ENCODE results near the gene BRD3. TPM values are rescaled to one million over a fixed set of nuclear protein-coding genes. Genes with fewer than 3 reads are reported as not detected.

Gene BRD3
- total and polyA plus RNA-seq, 12 donors: 8.4 to 73.1 (median 20.4) TPM

GRCh38 chr9:133996531-133997520 is 71.0 kb downstream of the BRD3 start:
- H3K27ac ChIP-seq: no peak overlapping the region
- no peaks in the 10 kb centered on the region for H3K9me3 ChIP-seq (replicated peaks in 1 of 3)
- H3K4me1 ChIP-seq (replicated peaks in 1 of 2): peaks cover 7 to 12% of the 10 kb centered on the region in 2 donors
- no peak for DNase-seq
- no peaks in the 10 kb centered on the region for H3K36me3 ChIP-seq (replicated peaks in 1 of 2)
- H3K4me3 ChIP-seq: no peak overlapping the region
- 52 to 67% (median 60%) methylated on average over 20 to 24 of the region's 24 CpGs for WGBS, 4 donors
- TF ChIP-seq POLR2A (IDR thresholded peaks at IDR 0.05): no peak
- no peak for TF ChIP-seq CTCF (IDR thresholded peaks at IDR 0.05)
- H3K27me3 ChIP-seq: no peaks in the 10 kb centered on the region
- intact Hi-C loops (cut with DNase I): no loop called here

- no peaks in the 10 kb centered on the region for H3K27me3 ChIP-seq
- no peak for TF ChIP-seq POLR2A (IDR thresholded peaks at IDR 0.05)
- no peak for TF ChIP-seq CTCF (IDR thresholded peaks at IDR 0.05)
- no peak overlapping the region for H3K27ac ChIP-seq
- peaks cover 13 to 20% of the 10 kb centered on the region in 2 donors for H3K4me1 ChIP-seq (replicated peaks in 1 of 2)
- no peaks in the 10 kb centered on the region for H3K36me3 ChIP-seq (replicated peaks in 1 of 2)
- no peak overlapping the region for H3K4me3 ChIP-seq
- peak in 1 of 7 donors; percentile 38 for DNase-seq
- WGBS, 4 donors: 66 to 70% (median 69%) methylated on average over 16 to 17 of the region's 17 CpGs
- intact Hi-C loops (cut with DNase I): loop anchor here (2.0 kb wide), 2 partner anchors 200 to 202 kb away; no protein-coding TSS in a partner anchor
- no peaks in the 10 kb centered on the region for H3K9me3 ChIP-seq (replicated peaks in 1 of 3)
Observed at GRCh38 chr9:133995012-133995896, 72.6 kb downstream of the BRD3 start.

DNA sequence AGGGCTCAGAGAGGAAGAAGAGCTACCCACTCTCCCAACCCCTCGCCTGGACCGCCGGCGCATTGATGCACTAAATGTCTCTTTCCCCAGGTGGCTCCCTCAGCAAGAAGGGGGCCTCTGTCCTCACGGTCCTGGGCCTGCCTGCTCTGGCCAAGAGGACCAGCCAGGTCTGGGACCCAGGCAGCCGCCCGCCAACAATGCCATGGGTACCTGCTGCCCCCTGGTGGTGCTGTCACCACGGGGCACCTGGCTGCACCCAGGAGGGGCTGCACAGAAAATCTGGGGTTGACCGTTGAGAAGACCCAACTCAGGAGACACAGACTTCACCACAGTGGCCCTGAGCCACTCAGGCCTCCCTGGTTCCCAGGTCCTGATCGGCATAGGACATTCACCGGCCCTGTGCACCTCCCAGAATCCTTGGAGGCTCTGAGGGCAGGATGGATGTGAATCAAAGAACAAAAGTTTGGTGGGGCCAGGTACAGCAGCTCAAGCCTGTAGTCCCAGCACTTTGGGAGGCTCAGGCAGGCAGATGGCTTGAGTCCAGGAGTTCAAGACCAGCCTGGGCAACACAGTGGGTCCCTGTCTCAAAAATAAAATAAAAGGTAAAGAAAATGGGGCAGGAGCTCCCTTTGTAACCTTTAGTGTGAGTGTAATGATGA is 73.3 kb downstream of the BRD3 start:
- Histone ChIP-seq H3K27me3 (no peaks in the 10 kb centered on the region), H3K4me3 (no peak overlapping the region), H3K27ac (no peak overlapping the region), H3K9me3 (replicated peaks in 1 of 3) (no peaks in the 10 kb centered on the region), H3K4me1 (replicated peaks in 1 of 2) (peaks cover 15 to 23% of the 10 kb centered on the region in 2 donors), H3K36me3 (replicated peaks in 1 of 2) (no peaks in the 10 kb centered on the region)
- intact Hi-C loops (cut with DNase I): loop anchor here (2.0 kb wide), 2 partner anchors 200 to 202 kb away; no protein-coding TSS in a partner anchor
- WGBS, 4 donors: 4 to 5% (median 5%) methylated on average over 6 to 11 of the region's 11 CpGs
- DNase-seq: peak; percentile 69 to 89 (median 85)
- TF ChIP-seq CTCF (IDR thresholded peaks at IDR 0.05): peak; percentile 97 to 99 (median 99)
- TF ChIP-seq POLR2A (IDR thresholded peaks at IDR 0.05): no peak

Data from adrenal gland (tissue), 12 donors.